ENCODE measurements around the gene TEKTIP1. TPM values are rescaled to one million over a fixed set of nuclear protein-coding genes. Genes with fewer than 3 reads are reported as not detected.
A peak's percentile ranks its signal among the peaks of the same experiment; 100 is the strongest.

The TEKTIP1 gene
- total RNA-seq, 6 experiments from 2014 or later, result 1.1 to 1.6 (median 1.3) TPM; not detected in 3

GRCh38 chr19:3510727-3511126 lies 28.2 kb upstream of the TEKTIP1 start:
- 75% methylated on average over 2 of the region's 22 CpGs for WGBS (ENCODE audit: insufficient coverage, low coverage, low lambda C conversion rate, missing lambda C conversion rate)
- no peaks in the 10 kb centered on the region for H3K9me3 ChIP-seq
- H3K36me3 ChIP-seq, result peaks cover 0 to 3% (median 0%) of the 10 kb centered on the region in 4 donors
- TF ChIP-seq POLR2A (IDR thresholded peaks at IDR 0.05) (no peak), CTCF (IDR thresholded peaks at IDR 0.05) (no peak)
- H3K27me3 ChIP-seq, result no peaks in the 10 kb centered on the region
- intact Hi-C loops (cut with DNase I), result no loop called here
- peaks cover 0 to 35% (median 15%) of the 10 kb centered on the region in 4 donors for H3K4me1 ChIP-seq
- ATAC-seq (no peak), DNase-seq (peak in 1 of 3 donors; percentile 43)
- no peak overlapping the region for H3K4me3 ChIP-seq
- no peak overlapping the region for H3K27ac ChIP-seq

GRCh38 chr19:3511506-3512251 lies 27.3 kb upstream of the TEKTIP1 start:
- peaks cover 0 to 45% (median 19%) of the 10 kb centered on the region in 4 donors for H3K4me1 ChIP-seq
- ATAC-seq, result no peak
- peaks cover 0 to 3% (median 0%) of the 10 kb centered on the region in 4 donors for H3K36me3 ChIP-seq

GRCh38 chr19:3512562-3513228 lies 26.3 kb upstream of the TEKTIP1 start:
- no peak overlapping the region for H3K4me3 ChIP-seq
- peak in 1 of 3 donors; percentile 36 for DNase-seq
- intact Hi-C loops (cut with DNase I), result no loop called here
- no peaks in the 10 kb centered on the region for H3K27me3 ChIP-seq
- WGBS (ENCODE audit: insufficient coverage, low coverage, low lambda C conversion rate, missing lambda C conversion rate), result no CpG with 5 or more reads among the region's 17 CpGs
- TF ChIP-seq POLR2A (IDR thresholded peaks at IDR 0.05) (no peak), CTCF (IDR thresholded peaks at IDR 0.05) (peak in 1 of 4 donors; percentile 4)
- H3K9me3 ChIP-seq, result no peaks in the 10 kb centered on the region
- no peak overlapping the region for H3K27ac ChIP-seq
- ATAC-seq, result no peak
- H3K36me3 ChIP-seq, result peaks cover 0 to 3% (median 0%) of the 10 kb centered on the region in 4 donors
- H3K4me1 ChIP-seq, result peaks cover 0 to 53% (median 24%) of the 10 kb centered on the region in 4 donors

More at GRCh38 chr19:3511506-3512251, 27.3 kb upstream of the TEKTIP1 start:
- Histone ChIP-seq H3K27ac (no peak overlapping the region), H3K27me3 (no peaks in the 10 kb centered on the region), H3K9me3 (no peaks in the 10 kb centered on the region), H3K4me3 (no peak overlapping the region)
- TF ChIP-seq POLR2A (IDR thresholded peaks at IDR 0.05), result no peak
- 57% methylated on average over 3 of the region's 26 CpGs for WGBS (ENCODE audit: insufficient coverage, low coverage, low lambda C conversion rate, missing lambda C conversion rate)
- intact Hi-C loops (cut with DNase I), result no loop called here
- DNase-seq, result peak in 1 of 3 donors; percentile 46

GRCh38 chr19:3513229-3514140 lies 25.5 kb upstream of the TEKTIP1 start:
- TF ChIP-seq CTCF (IDR thresholded peaks at IDR 0.05) (peak in 1 of 4 donors; percentile 10), POLR2A (IDR thresholded peaks at IDR 0.05) (no peak)
- intact Hi-C loops (cut with DNase I), result no loop called here
- peak in 2 of 3 donors; percentile 35 to 74 for DNase-seq
- 86% methylated on average over 5 of the region's 23 CpGs for WGBS (ENCODE audit: insufficient coverage, low coverage, low lambda C conversion rate, missing lambda C conversion rate)
- Histone ChIP-seq H3K4me1 (peaks cover 0 to 58% (median 26%) of the 10 kb centered on the region in 4 donors), H3K27ac (no peak overlapping the region), H3K36me3 (peaks cover 0 to 3% (median 0%) of the 10 kb centered on the region in 4 donors), H3K4me3 (no peak overlapping the region), H3K9me3 (no peaks in the 10 kb centered on the region), H3K27me3 (no peaks in the 10 kb centered on the region)
- ATAC-seq, result peak in 3 of 4 donors; percentile 2 to 16 (median 12)
